Mesenchymal stem cell (in vitro differentiated cells and primary cell): ENCODE results near the gene WDR70.
"Not testable (repeated sequence)": the region's sequence is repeated elsewhere in the genome, so short reads cannot be mapped to it uniquely, and the experiment has no call there.

Experiments used
- DNase-seq: peaks from one replicate; pipeline ENCODE4 v3.0.0-alpha.2; 2013
- H2AFZ ChIP-seq: one replicate; pipeline ENCODE4 v1.6.1; 2013; ENCODE audit warnings: low read depth, mild to moderate bottlenecking, control low read depth, inconsistent platforms, low read length, moderate library complexity
- H2AK5ac ChIP-seq: 2 replicates; pipeline ENCODE4 v1.6.1; 2013; ENCODE audit warnings: low read length, moderate library complexity, mild to moderate bottlenecking, inconsistent platforms; ENCODE audit not compliant: severe bottlenecking
- H2BK120ac ChIP-seq: one replicate; pipeline ENCODE4 v1.6.1; 2013; ENCODE audit warnings: low read depth, mild to moderate bottlenecking, inconsistent platforms, low read length, moderate library complexity
- H2BK12ac ChIP-seq, 2 experiments: one replicate each; pipeline ENCODE4 v1.6.1; 2013; ENCODE audit warnings: inconsistent platforms in 2 of 2, low read length in 2 of 2, mild to moderate bottlenecking in 2 of 2, moderate library complexity in 2 of 2, control low read depth in 1 of 2
- H2BK15ac ChIP-seq: one replicate; pipeline ENCODE4 v1.6.1; 2013; ENCODE audit warnings: mild to moderate bottlenecking, low read depth, inconsistent platforms; ENCODE audit not compliant: poor library complexity, severe bottlenecking
- H2BK5ac ChIP-seq: 2 replicates; pipeline ENCODE4 v1.6.1; 2013; ENCODE audit warnings: low read depth, mild to moderate bottlenecking, low read length, control low read depth, inconsistent platforms; ENCODE audit not compliant: poor library complexity, severe bottlenecking
- H3K14ac ChIP-seq, 2 experiments: one replicate each; pipeline ENCODE4 v1.6.1; 2013; ENCODE audit warnings: inconsistent platforms in 2 of 2, low read length in 2 of 2, control low read depth in 1 of 2, mild to moderate bottlenecking in 1 of 2, moderate library complexity in 1 of 2
- H3K18ac ChIP-seq, 2 experiments: one replicate each; pipeline ENCODE4 v1.6.1; 2013; ENCODE audit warnings: inconsistent platforms in 2 of 2, low read length in 2 of 2, control low read depth in 1 of 2, low read depth in 1 of 2, mild to moderate bottlenecking in 1 of 2
- H3K23ac ChIP-seq, 2 experiments: one replicate each; pipeline ENCODE4 v1.6.1; 2013; ENCODE audit warnings: inconsistent platforms in 2 of 2, low read length in 2 of 2, mild to moderate bottlenecking in 2 of 2, moderate library complexity in 2 of 2, control low read depth in 1 of 2
- H3K27ac ChIP-seq: 2 replicates; pipeline ENCODE4 v1.5.1; 2013; ENCODE audit warnings: mild to moderate bottlenecking, moderate library complexity, low read length, control low read depth, inconsistent platforms; ENCODE audit not compliant: poor library complexity, severe bottlenecking
- H3K27me3 ChIP-seq, 2 experiments: 2 replicates each; pipeline versions ENCODE4 v1.6.1 to v1.7.0; 2013; ENCODE audit warnings: low read length in 2 of 2, mild to moderate bottlenecking in 2 of 2, moderate library complexity in 2 of 2, control low read depth in 1 of 2, inconsistent platforms in 1 of 2; ENCODE audit not compliant: control insufficient read depth in 1 of 2, insufficient read depth in 1 of 2
- H3K36me3 ChIP-seq, 2 experiments: 2 replicates each; pipeline versions ENCODE4 v1.6.1 to v1.7.0; 2013; ENCODE audit warnings: low read length in 2 of 2, control low read depth in 1 of 2, inconsistent platforms in 1 of 2, low read depth in 1 of 2, mild to moderate bottlenecking in 1 of 2; ENCODE audit not compliant: insufficient read depth in 2 of 2, control insufficient read depth in 1 of 2
- H3K4ac ChIP-seq, 2 experiments: one replicate each; pipeline ENCODE4 v1.6.1; 2013; ENCODE audit warnings: inconsistent platforms in 2 of 2, low read length in 2 of 2, mild to moderate bottlenecking in 2 of 2, moderate library complexity in 2 of 2, control low read depth in 1 of 2, low read depth in 1 of 2
- H3K4me1 ChIP-seq: 2 replicates; pipeline ENCODE4 v1.6.1; 2013; ENCODE audit warnings: low read depth, low read length, control low read depth; ENCODE audit not compliant: control insufficient read depth, insufficient read depth
- H3K4me2 ChIP-seq: 2 replicates; pipeline ENCODE4 v1.6.1; 2013; ENCODE audit warnings: low read length, mild to moderate bottlenecking, inconsistent platforms; ENCODE audit not compliant: poor library complexity, severe bottlenecking
- H3K4me3 ChIP-seq, 2 experiments: 2 replicates each; pipeline versions ENCODE4 v1.5.1 to v1.7.0; 2013; ENCODE audit warnings: low read length in 2 of 2, mild to moderate bottlenecking in 2 of 2, control low read depth in 1 of 2, low read depth in 1 of 2; ENCODE audit not compliant: insufficient read depth in 1 of 2
- H3K79me1 ChIP-seq: replicated peaks from 2 replicates; pipeline ENCODE4 v1.6.1; 2013; ENCODE audit warnings: mild to moderate bottlenecking, control low read depth, low read length, inconsistent platforms; ENCODE audit not compliant: poor library complexity, severe bottlenecking
- H3K9ac ChIP-seq: 2 replicates; pipeline ENCODE4 v1.7.0; 2013; ENCODE audit warnings: mild to moderate bottlenecking, low read length, moderate library complexity
- H3K9me3 ChIP-seq: 2 replicates; pipeline ENCODE4 v1.7.0; 2013; ENCODE audit warnings: mild to moderate bottlenecking, low read length; ENCODE audit not compliant: control insufficient read depth
- H4K8ac ChIP-seq: one replicate; pipeline ENCODE4 v1.6.1; 2013; ENCODE audit warnings: inconsistent platforms, mild to moderate bottlenecking, low read length, moderate library complexity
- H4K91ac ChIP-seq: one replicate; pipeline ENCODE4 v1.6.1; 2013; ENCODE audit warnings: mild to moderate bottlenecking, low read length, inconsistent platforms
- WGBS: methylation state at CpG from one replicate; pipeline ENCODE4 v1.1.7; 2013; ENCODE audit warnings: mixed read lengths; 5-methylcytosine and 5-hydroxymethylcytosine counted together

The WDR70 gene

GRCh38 chr5:37415456-37415855, 36.3 kb downstream of the WDR70 start:
- H2BK12ac ChIP-seq, H3K9me3 ChIP-seq, H2BK120ac ChIP-seq, H4K8ac ChIP-seq, DNase-seq, H3K4me2 ChIP-seq, H3K27ac ChIP-seq, H2BK5ac ChIP-seq, H3K4me1 ChIP-seq, H3K14ac ChIP-seq, H2AFZ ChIP-seq, H3K4me3 ChIP-seq, H4K91ac ChIP-seq, H3K18ac ChIP-seq, H2AK5ac ChIP-seq, H3K9ac ChIP-seq, H3K23ac ChIP-seq, H3K27me3 ChIP-seq, H2BK15ac ChIP-seq, H3K79me1 ChIP-seq, H3K4ac ChIP-seq: not testable (repeated sequence)
- no CpG with 5 or more reads among the region's 33 CpGs for WGBS
- peaks cover 9 to 24% of the 10 kb centered on the region in 2 experiments for H3K36me3 ChIP-seq

DNA sequence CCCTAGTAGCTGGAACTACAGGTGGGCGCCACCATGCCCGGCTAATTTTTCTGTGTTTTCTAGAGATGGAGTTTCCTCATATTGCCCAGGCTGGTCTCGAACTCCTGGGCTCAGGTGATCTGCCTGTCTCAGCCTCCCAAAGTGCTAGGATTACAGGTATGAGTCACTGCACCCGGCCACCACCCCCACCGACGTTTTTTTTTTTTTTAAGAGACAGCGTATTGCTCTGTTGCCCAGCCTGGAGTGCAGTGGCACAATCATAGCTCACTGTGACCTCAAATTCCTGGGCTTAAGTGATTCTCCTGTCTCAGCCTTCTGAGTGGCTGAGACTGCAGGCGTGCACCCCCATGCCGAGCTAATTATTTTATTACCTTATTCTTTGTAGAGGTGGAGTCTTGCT, 38.2 kb downstream of the WDR70 start:
- 95% methylated on average over 9 of the region's 9 CpGs for WGBS
- H3K79me1 ChIP-seq = peaks cover 3% of the 10 kb centered on the region

DNA sequence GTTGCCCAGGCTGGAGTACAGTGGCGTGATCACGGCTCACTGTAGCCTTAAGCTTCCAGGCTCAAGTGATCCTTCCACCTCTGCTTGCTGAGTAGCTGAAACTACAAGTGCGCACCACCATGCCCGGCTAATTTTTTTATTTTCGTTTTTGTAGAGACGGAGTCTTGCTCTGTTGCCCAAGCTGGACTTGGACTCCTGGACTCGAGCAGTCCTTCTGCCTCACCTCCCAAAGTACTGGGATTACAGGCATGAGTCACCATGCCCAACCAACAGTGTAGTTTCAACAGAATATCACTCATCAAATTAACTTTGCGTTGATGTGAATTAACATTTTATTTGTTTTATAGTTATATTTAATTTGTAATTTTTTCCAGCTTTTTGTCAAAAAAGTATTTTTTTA, 45.3 kb downstream of the WDR70 start:
- no peak overlapping the region for H3K4me3 ChIP-seq
- H3K9ac ChIP-seq = no peak overlapping the region
- no peak overlapping the region for H2BK120ac ChIP-seq
- H3K18ac ChIP-seq = no peak overlapping the region
- peaks cover 7 to 40% of the 10 kb centered on the region in 2 experiments for H3K36me3 ChIP-seq
- no peak overlapping the region for H3K14ac ChIP-seq
- no peak overlapping the region for H2AFZ ChIP-seq
- H3K4me2 ChIP-seq = no peak overlapping the region
- no peak overlapping the region for H2BK15ac ChIP-seq
- H3K4me1 ChIP-seq = no peaks in the 10 kb centered on the region
- no peak overlapping the region for H3K4ac ChIP-seq
- no peak overlapping the region for H2BK5ac ChIP-seq
- no peak overlapping the region for H2BK12ac ChIP-seq
- no peak overlapping the region for H4K91ac ChIP-seq
- no peak overlapping the region for H3K23ac ChIP-seq
- no peaks in the 10 kb centered on the region for H3K27me3 ChIP-seq
- H3K79me1 ChIP-seq = peaks cover 8% of the 10 kb centered on the region
- WGBS = 98% methylated on average over 7 of the region's 8 CpGs
- no peak overlapping the region for H3K27ac ChIP-seq
- no peak for DNase-seq
- H2AK5ac ChIP-seq = no peak overlapping the region
- no peak overlapping the region for H4K8ac ChIP-seq
- no peaks in the 10 kb centered on the region for H3K9me3 ChIP-seq

More for the DNA sequence above, 38.2 kb downstream of the WDR70 start:
- Histone ChIP-seq H3K4me3 (no peak overlapping the region), H3K9me3 (no peaks in the 10 kb centered on the region), H3K4me1 (no peaks in the 10 kb centered on the region), H2AK5ac (no peak overlapping the region), H2BK120ac (no peak overlapping the region), H3K4ac (no peak overlapping the region), H3K36me3 (peaks cover 9 to 30% of the 10 kb centered on the region in 2 experiments), H3K23ac (no peak overlapping the region), H3K4me2 (no peak overlapping the region), H3K14ac (no peak overlapping the region), H2AFZ (no peak overlapping the region), H3K18ac (no peak overlapping the region), H4K8ac (no peak overlapping the region), H2BK15ac (no peak overlapping the region), H2BK5ac (no peak overlapping the region), H4K91ac (no peak overlapping the region), H3K9ac (no peak overlapping the region), H3K27ac (no peak overlapping the region), H3K27me3 (no peaks in the 10 kb centered on the region), H2BK12ac (no peak overlapping the region)
- DNase-seq = no peak

DNA sequence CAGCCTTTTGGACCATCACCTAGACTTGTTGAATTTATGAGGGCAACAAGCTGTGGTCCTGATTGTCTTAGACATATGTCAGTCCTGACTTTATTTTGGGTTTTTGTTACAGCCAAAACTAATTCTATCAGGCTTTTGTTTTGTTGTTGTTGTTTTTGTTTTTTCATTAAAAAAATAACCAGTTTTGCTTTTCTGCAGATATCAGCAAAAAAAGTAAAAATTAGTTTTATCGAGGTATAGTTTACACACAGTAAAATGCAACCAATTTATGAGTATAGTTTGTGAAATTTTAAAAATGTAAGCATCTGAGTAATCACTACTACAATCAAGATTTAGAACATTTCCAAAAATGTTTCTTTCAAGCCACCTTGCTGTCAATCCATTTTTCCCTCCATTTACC, 48.9 kb downstream of the WDR70 start:
- no peaks in the 10 kb centered on the region for H3K4me1 ChIP-seq
- H3K18ac ChIP-seq = no peak overlapping the region
- no CpG with 5 or more reads among the region's 1 CpG for WGBS

More for the DNA sequence above, 48.9 kb downstream of the WDR70 start:
- no peak overlapping the region for H2BK12ac ChIP-seq
- no peak overlapping the region for H2BK120ac ChIP-seq
- no peak overlapping the region for H3K4me3 ChIP-seq
- no peak overlapping the region for H3K4ac ChIP-seq
- no peak overlapping the region for H3K9ac ChIP-seq
- no peak overlapping the region for H2AK5ac ChIP-seq
- H3K36me3 ChIP-seq = peaks cover 7 to 23% of the 10 kb centered on the region in 2 experiments
- H4K8ac ChIP-seq = no peak overlapping the region
- H2BK5ac ChIP-seq = no peak overlapping the region
- H3K14ac ChIP-seq = no peak overlapping the region
- no peak overlapping the region for H4K91ac ChIP-seq
- no peaks in the 10 kb centered on the region for H3K9me3 ChIP-seq
- peaks cover 11% of the 10 kb centered on the region for H3K79me1 ChIP-seq
- H2BK15ac ChIP-seq = no peak overlapping the region
- H3K23ac ChIP-seq = no peak overlapping the region
- DNase-seq = no peak
- no peak overlapping the region for H3K27ac ChIP-seq
- H3K27me3 ChIP-seq = no peaks in the 10 kb centered on the region
- no peak overlapping the region for H3K4me2 ChIP-seq
- H2AFZ ChIP-seq = no peak overlapping the region
